HCT116 (cell line): Measurements from ENCODE around the gene CDH4. TPM values are rescaled to one million over a fixed set of nuclear protein-coding genes. Genes with fewer than 3 reads are reported as not detected.
A peak's percentile ranks its signal among the peaks of the same experiment; 100 is the strongest.

Source experiments
- ATAC-seq: fragments of 200-7000 bp; cut with Tn5 transposase; 2 replicates; pipeline ENCODE4 v1.9.1; 2020; ENCODE audit warnings: mild to moderate bottlenecking, moderate library complexity
- BruUV-seq: library from RNA; stranded (reverse); fragments of 400-500 nt; replicated peaks from 2 replicates; lab custom pipeline; 2021; lab: Mats Ljungman, UMichigan
- CTCF ChIA-PET: fragments of 300-600 bp; sonication (Branson Sonifier 250); formaldehyde crosslinking; loops from one replicate; lab custom pipeline; 2021; ENCODE audit warnings: antibody characterized with exemption; lab: Charles Lee
- POLR2A ChIA-PET: fragments of 300-600, 350-600 bp; sonication (Branson Sonifier 250); formaldehyde crosslinking; loops from one replicate; lab custom pipeline; 2021; ENCODE audit warnings: antibody characterized with exemption; lab: Charles Lee
- RAD21 ChIA-PET, 2 experiments: fragments of 300-600 bp; sonication (Branson Sonifier 250); formaldehyde crosslinking; loops; one replicate each; lab custom pipeline; 2023; ENCODE audit warnings: low total read pairs in 2 of 2; ENCODE audit not compliant: uncharacterized antibody in 2 of 2, unreplicated experiment in 2 of 2, low non-redundant PET in 1 of 2; lab: Charles Lee
- DNase-seq: peaks from one replicate; pipeline ENCODE4 v3.0.0-alpha.2; 2010; ENCODE audit warnings: low read depth, low spot score
- H2AFZ ChIP-seq: fragments of 200-600 bp; shearing (Covaris generic), sonication (generic); 2 replicates; pipeline ENCODE4 v1.6.1; 2017; ENCODE audit warnings: low read depth, mixed run types, mixed read lengths, antibody characterized with exemption, low read length; ENCODE audit not compliant: poor library complexity, severe bottlenecking
- H3K27ac ChIP-seq: 2 replicates; pipeline ENCODE4 v1.5.1; 2012; ENCODE audit warnings: low read depth, low read length
- H3K27me3 ChIP-seq: fragments of 200-600 bp; sonication (generic); 2 replicates; pipeline ENCODE4 v1.6.1; 2016; ENCODE audit warnings: mixed run types, low read length, mixed read lengths; ENCODE audit not compliant: insufficient read depth
- H3K36me3 ChIP-seq, 2 experiments: fragments of 200-500 bp in 1 of 2; fragments of 200-600 bp in 1 of 2; sonication (Bioruptor generic) in 1 of 2; sonication (generic) in 1 of 2; 2 replicates each; pipeline versions ENCODE4 v1.5.1 to v1.6.1; 2014 to 2016; ENCODE audit warnings: low read length in 2 of 2, inconsistent platforms in 1 of 2, mixed read lengths in 1 of 2, mixed run types in 1 of 2; ENCODE audit not compliant: insufficient read depth in 2 of 2, control insufficient read depth in 1 of 2
- H3K4me1 ChIP-seq, 2 experiments: fragments of 200-600 bp in 1 of 2; sonication (generic) in 1 of 2; 2 replicates each; pipeline versions ENCODE4 v1.5.1 to v1.6.1; 2012 to 2017; ENCODE audit warnings: low read length in 2 of 2, inconsistent platforms in 1 of 2, mild to moderate bottlenecking in 1 of 2, mixed read lengths in 1 of 2, mixed run types in 1 of 2, moderate library complexity in 1 of 2; ENCODE audit not compliant: insufficient read depth in 2 of 2, control insufficient read depth in 1 of 2
- H3K4me2 ChIP-seq: fragments of 200-600 bp; sonication (generic); 2 replicates; pipeline ENCODE4 v1.6.1; 2017; ENCODE audit warnings: mixed run types, low read length, mixed read lengths
- H3K4me3 ChIP-seq, 2 experiments: fragments of 200-600 bp in 1 of 2; sonication (generic) in 1 of 2; replicated peaks in 1 of 2; 2 replicates each; pipeline ENCODE4 v1.5.1; 2011 to 2016; ENCODE audit warnings: low read length in 2 of 2, control low read depth in 1 of 2, low read depth in 1 of 2, mild to moderate bottlenecking in 1 of 2, mixed read lengths in 1 of 2, mixed run types in 1 of 2
- H3K79me2 ChIP-seq: fragments of 200-600 bp; sonication (generic); 2 replicates; pipeline ENCODE4 v1.6.1; 2017; ENCODE audit warnings: mild to moderate bottlenecking, mixed run types, low read length, moderate library complexity, mixed read lengths; ENCODE audit not compliant: insufficient read depth
- H3K9ac ChIP-seq: fragments of 200-600 bp; sonication (generic); 2 replicates; pipeline ENCODE4 v1.6.1; 2016; ENCODE audit warnings: low read length, mixed read lengths
- H3K9me2 ChIP-seq: fragments of 200-600 bp; sonication (generic), shearing (Covaris generic); 2 replicates; pipeline ENCODE4 v1.6.1; 2017; ENCODE audit warnings: mixed run types, mild to moderate bottlenecking, moderate library complexity; ENCODE audit not compliant: insufficient read depth
- H3K9me3 ChIP-seq, 2 experiments: fragments of 200-500 bp in 1 of 2; fragments of 200-600 bp in 1 of 2; sonication (Bioruptor generic) in 1 of 2; sonication (generic) in 1 of 2; 2 replicates each; pipeline ENCODE4 v1.6.1; 2014 to 2017; ENCODE audit warnings: low read length in 2 of 2, mixed read lengths in 2 of 2, inconsistent platforms in 1 of 2, low read depth in 1 of 2, mild to moderate bottlenecking in 1 of 2, mixed run types in 1 of 2, moderate library complexity in 1 of 2; ENCODE audit not compliant: control insufficient read depth in 1 of 2, insufficient read depth in 1 of 2
- H4K20me1 ChIP-seq: fragments of 200-600 bp; sonication (generic), shearing (Covaris generic); 2 replicates; pipeline ENCODE4 v1.6.1; 2017; ENCODE audit warnings: mixed run types, mild to moderate bottlenecking, moderate library complexity; ENCODE audit not compliant: insufficient read depth
- CBX3 ChIP-seq: IDR thresholded peaks from 2 replicates; pipeline ENCODE4 v1.6.1; 2012; ENCODE audit warnings: low read depth
- CEBPB ChIP-seq: IDR thresholded peaks from 2 replicates; pipeline ENCODE4 v1.6.1; 2012; ENCODE audit warnings: low read depth
- CTCF ChIP-seq, 3 experiments: fragments of 200-600 bp in 1 of 3; sonication (generic) in 1 of 3; IDR thresholded peaks in 2 of 3; conservative IDR thresholded peaks in 1 of 3; 2 replicates each; pipeline ENCODE4 v1.5.1; 2012 to 2017; ENCODE audit warnings: low read depth in 2 of 3, low read length in 2 of 3, antibody characterized with exemption in 1 of 3, borderline replicate concordance in 1 of 3, control low read depth in 1 of 3, mild to moderate bottlenecking in 1 of 3, mixed read lengths in 1 of 3, mixed run types in 1 of 3, moderate library complexity in 1 of 3; ENCODE audit not compliant: insufficient read depth in 1 of 3
- EGR1 ChIP-seq: IDR thresholded peaks from 2 replicates; pipeline ENCODE4 v1.6.1; 2012; ENCODE audit warnings: low read depth
- ELF1 ChIP-seq: IDR thresholded peaks from 2 replicates; pipeline ENCODE4 v1.6.1; 2012; ENCODE audit warnings: low read depth, borderline replicate concordance
- EZH2phosphoT487 ChIP-seq: fragments of 200-600 bp; IDR thresholded peaks from 2 replicates; pipeline ENCODE4 v1.6.1; 2018; ENCODE audit warnings: antibody characterized with exemption, borderline replicate concordance
- FOSL1 ChIP-seq: IDR thresholded peaks from 2 replicates; pipeline ENCODE4 v1.6.1; 2012; ENCODE audit warnings: low read depth
- JUND ChIP-seq: IDR thresholded peaks from 2 replicates; pipeline ENCODE4 v1.6.1; 2012
- REST ChIP-seq: IDR thresholded peaks from 2 replicates; pipeline ENCODE4 v1.6.1; 2012; ENCODE audit warnings: low read depth
- SIN3A ChIP-seq: IDR thresholded peaks from 2 replicates; pipeline ENCODE4 v1.6.1; 2012; ENCODE audit warnings: low read depth
- SRF ChIP-seq: IDR thresholded peaks from 2 replicates; pipeline ENCODE4 v1.6.1; 2012; ENCODE audit warnings: low read depth
- YY1 ChIP-seq: IDR thresholded peaks from 2 replicates; pipeline ENCODE4 v1.6.1; 2011; ENCODE audit warnings: low read length, low read depth, moderate library complexity, mild to moderate bottlenecking; ENCODE audit not compliant: insufficient replicate concordance; ENCODE audit errors: extremely low read depth
- ZFX ChIP-seq: fragments of 450-650 bp; IDR thresholded peaks from 2 replicates; pipeline ENCODE4 v1.6.1; 2017
- ZNF274 ChIP-seq: fragments of 200-500 bp; sonication (Bioruptor generic); IDR thresholded peaks from 2 replicates; pipeline ENCODE4 v1.6.1; 2014; ENCODE audit warnings: mild to moderate bottlenecking, low read depth, low read length, inconsistent platforms
- intact Hi-C: fragments of 100-400 bp; cut with micrococcal nuclease; formaldehyde crosslinking; loops from 2 replicates; pipeline ENCODE4 v1.10.0; 2022
- total RNA-seq: library from RNA; stranded (reverse); gene quantifications from one replicate; pipeline ENCODE4 v1.2.1, GENCODE V29; 2021; ENCODE audit not compliant: unreplicated experiment

Gene CDH4
- total RNA-seq, 1 experiment from 2014 or later, result not detected

DNA sequence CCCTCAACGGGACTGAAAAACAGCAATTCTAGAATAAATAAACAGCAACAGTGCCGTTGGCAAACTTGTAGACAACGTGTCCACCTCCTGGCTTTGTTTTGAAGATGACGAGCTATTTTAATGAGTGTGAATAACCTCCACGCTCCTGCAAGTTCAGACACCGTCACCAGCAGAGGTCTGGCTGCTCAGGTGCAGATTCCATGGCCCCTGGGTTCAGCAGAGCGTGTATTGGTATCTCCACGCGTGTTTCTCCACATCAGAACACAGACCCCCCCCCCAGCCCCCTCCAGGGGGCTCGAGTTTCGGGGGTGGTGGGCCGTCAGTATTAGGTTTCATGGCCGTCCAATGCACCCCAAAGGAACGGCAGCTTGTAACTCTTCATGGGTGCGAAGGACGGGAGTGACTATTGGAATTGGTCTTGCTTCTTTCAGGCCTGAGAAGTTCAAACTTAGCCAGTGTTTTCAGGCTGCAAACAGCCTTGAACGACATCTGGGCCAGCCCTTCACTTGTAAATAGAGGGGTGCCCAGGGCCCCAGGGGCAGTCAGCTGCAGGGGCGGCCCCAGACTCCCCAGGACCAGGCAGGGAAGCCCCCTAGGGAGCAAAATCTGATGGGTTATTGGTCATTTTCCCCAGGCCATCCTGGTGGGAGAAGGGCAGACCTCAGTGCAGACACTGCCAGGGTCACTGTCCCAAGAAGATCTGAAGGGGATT is 505.1 kb downstream of the CDH4 start:
- Histone ChIP-seq H3K27me3 (peaks cover 28% of the 10 kb centered on the region), H4K20me1 (no peaks in the 10 kb centered on the region), H3K9me3 (no peaks in the 10 kb centered on the region), H2AFZ (no peak overlapping the region), H3K4me1 (no peaks in the 10 kb centered on the region), H3K4me3 (no peak overlapping the region), H3K27ac (no peak overlapping the region), H3K9ac (no peak overlapping the region), H3K9me2 (no peaks in the 10 kb centered on the region), H3K36me3 (no peaks in the 10 kb centered on the region), H3K79me2 (no peaks in the 10 kb centered on the region), H3K4me2 (no peak overlapping the region)
- no peak for ATAC-seq
- no peak for DNase-seq
- RAD21 ChIA-PET, result no interaction called here
- CTCF ChIA-PET, result no interaction called here
- POLR2A ChIA-PET, result no interaction called here
- no peak for TF ChIP-seq ZFX
- intact Hi-C loops, result no loop called here
- BruUV-seq, result no TSS peak

DNA sequence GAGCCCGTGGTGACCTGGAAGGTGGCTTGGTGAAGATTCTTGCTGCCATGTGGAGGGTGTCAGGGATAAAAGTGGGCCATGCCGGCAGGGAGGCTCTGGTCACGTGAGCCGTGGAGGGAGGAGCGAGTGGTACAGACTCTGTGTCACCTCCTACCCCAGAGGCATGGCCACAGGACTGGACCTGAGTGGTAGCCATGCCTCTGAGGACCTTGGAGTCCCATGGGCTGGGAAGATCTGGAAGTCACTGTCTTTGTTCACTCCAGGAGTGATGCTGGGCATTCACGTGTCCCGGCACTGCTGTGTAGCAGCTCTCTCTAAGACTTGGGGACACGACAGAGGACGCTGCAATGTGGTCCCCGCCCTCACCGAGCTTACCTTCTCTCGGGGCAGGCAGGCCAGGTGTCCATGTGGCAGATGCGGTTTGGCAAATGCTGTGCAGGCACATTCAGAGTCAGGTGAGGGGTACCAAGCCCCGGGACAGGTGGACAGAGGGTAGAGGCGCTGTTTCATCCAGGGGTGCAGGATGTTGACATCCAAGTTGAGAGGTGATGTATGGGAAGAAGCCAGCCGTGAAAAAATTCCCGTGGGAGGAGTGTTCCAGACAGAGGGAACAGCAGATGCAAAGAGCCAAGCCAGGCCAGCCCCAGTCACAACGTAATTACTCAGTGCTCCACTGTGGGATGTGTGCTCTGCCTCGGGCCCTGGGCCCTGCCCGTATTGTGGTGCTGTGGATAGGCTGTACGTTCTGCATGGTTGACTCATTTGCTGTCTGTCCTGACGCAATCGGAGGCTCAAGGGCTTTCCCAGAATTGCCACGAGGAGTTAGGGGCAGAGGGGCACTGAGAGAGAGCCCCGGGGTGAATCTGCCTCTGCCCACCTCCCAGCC is 505.9 kb downstream of the CDH4 start:
- intact Hi-C loops, result no loop called here
- no peaks in the 10 kb centered on the region for H3K79me2 ChIP-seq
- H3K36me3 ChIP-seq, result no peaks in the 10 kb centered on the region
- no peak overlapping the region for H2AFZ ChIP-seq
- no peaks in the 10 kb centered on the region for H3K4me1 ChIP-seq
- no peak overlapping the region for H3K9ac ChIP-seq
- ChIA-PET RAD21 (no interaction called here), POLR2A (no interaction called here), CTCF (no interaction called here)
- H3K4me2 ChIP-seq, result no peak overlapping the region
- no peaks in the 10 kb centered on the region for H3K9me3 ChIP-seq
- no peaks in the 10 kb centered on the region for H4K20me1 ChIP-seq
- no peak overlapping the region for H3K27ac ChIP-seq
- no peaks in the 10 kb centered on the region for H3K9me2 ChIP-seq
- no peak overlapping the region for H3K4me3 ChIP-seq
- H3K27me3 ChIP-seq, result peaks cover 31% of the 10 kb centered on the region
- no TSS peak for BruUV-seq
- DNase-seq (no peak), ATAC-seq (peak; percentile 49; the same call in 1 of the 2 replicates)
- no peak for TF ChIP-seq CBX3
- TF ChIP-seq CEBPB, result no peak
- no peak for TF ChIP-seq EZH2phosphoT487
- no peak for TF ChIP-seq ELF1
- TF ChIP-seq EGR1, result no peak
- TF ChIP-seq SRF, result no peak
- TF ChIP-seq CTCF (IDR thresholded peaks at IDR 0.05 in 2 of 3, conservative IDR thresholded peaks at IDR 0.05 in 1 of 3; ENCODE audit: borderline replicate concordance in 1 of 3, insufficient read depth in 1 of 3, low read depth in 2 of 3, low read length in 2 of 3), result no peak
- TF ChIP-seq ZNF274, result no peak
- no peak for TF ChIP-seq FOSL1
- TF ChIP-seq JUND, result no peak
- TF ChIP-seq SIN3A, result no peak
- no peak for TF ChIP-seq REST
- TF ChIP-seq YY1, result no peak
